Measurements from ENCODE around the gene SORCS3.

Gene SORCS3

GRCh38 chr10:104614245-104614831, 26.8 kb upstream of the SORCS3 start:
- H3K9me2 ChIP-seq (replicated peaks; ENCODE audit: low read depth, low read length) = no peaks in the 10 kb centered on the region
- no peaks in the 10 kb centered on the region for H3K79me2 ChIP-seq (ENCODE audit: insufficient read depth, low read length)
- H3K9me3 ChIP-seq (ENCODE audit: insufficient read depth, low read depth, low read length) = no peaks in the 10 kb centered on the region; the same call in 1 of the 2 replicates
- H3K27me3 ChIP-seq (ENCODE audit: insufficient read depth, low read length, poor library complexity, severe bottlenecking) = no peaks in the 10 kb centered on the region
- no peak overlapping the region for H3K9ac ChIP-seq (ENCODE audit: low read depth, low read length, poor library complexity, severe bottlenecking)
- no peaks in the 10 kb centered on the region for H4K20me1 ChIP-seq (ENCODE audit: insufficient read depth, low read length, poor library complexity, severe bottlenecking)
- H3K4me2 ChIP-seq (ENCODE audit: low read depth, low read length, poor library complexity, severe bottlenecking) = no peak overlapping the region
- no peak overlapping the region for H2AFZ ChIP-seq (ENCODE audit: low read length)
- no peaks in the 10 kb centered on the region for H3K4me1 ChIP-seq (ENCODE audit: insufficient read depth, low read length, poor library complexity, severe bottlenecking)
- H3F3A ChIP-seq (ENCODE audit: low read depth) = no peaks in the 10 kb centered on the region
- TF ChIP-seq CTCF (conservative IDR thresholded peaks at IDR 0.05; ENCODE audit: low read length) (peak; percentile 78), EZH2phosphoT487 (IDR thresholded peaks at IDR 0.05; ENCODE audit: borderline replicate concordance) (no peak)
- H3K36me3 ChIP-seq (ENCODE audit: insufficient read depth, low read length) = no peaks in the 10 kb centered on the region
- no peak overlapping the region for H3K4me3 ChIP-seq (ENCODE audit: low read length, poor library complexity, severe bottlenecking)

- H3F3A ChIP-seq (ENCODE audit: low read depth) = no peaks in the 10 kb centered on the region
- H3K79me2 ChIP-seq (ENCODE audit: insufficient read depth, low read length) = no peaks in the 10 kb centered on the region
- H3K9me3 ChIP-seq (ENCODE audit: insufficient read depth, low read depth, low read length) = no peaks in the 10 kb centered on the region; the same call in 1 of the 2 replicates
- H3K4me3 ChIP-seq (ENCODE audit: low read length, poor library complexity, severe bottlenecking) = no peak overlapping the region
- TF ChIP-seq CTCF (conservative IDR thresholded peaks at IDR 0.05; ENCODE audit: low read length) (no peak), EZH2phosphoT487 (IDR thresholded peaks at IDR 0.05; ENCODE audit: borderline replicate concordance) (no peak)
- no peaks in the 10 kb centered on the region for H3K4me1 ChIP-seq (ENCODE audit: insufficient read depth, low read length, poor library complexity, severe bottlenecking)
- H3K4me2 ChIP-seq (ENCODE audit: low read depth, low read length, poor library complexity, severe bottlenecking) = no peak overlapping the region
- H3K36me3 ChIP-seq (ENCODE audit: insufficient read depth, low read length) = no peaks in the 10 kb centered on the region
- H4K20me1 ChIP-seq (ENCODE audit: insufficient read depth, low read length, poor library complexity, severe bottlenecking) = no peaks in the 10 kb centered on the region
- H2AFZ ChIP-seq (ENCODE audit: low read length) = no peak overlapping the region
- no peak overlapping the region for H3K9ac ChIP-seq (ENCODE audit: low read depth, low read length, poor library complexity, severe bottlenecking)
- H3K27me3 ChIP-seq (ENCODE audit: insufficient read depth, low read length, poor library complexity, severe bottlenecking) = no peaks in the 10 kb centered on the region
- H3K9me2 ChIP-seq (replicated peaks; ENCODE audit: low read depth, low read length) = no peaks in the 10 kb centered on the region
Measured at GRCh38 chr10:104615136-104615535, 26.0 kb upstream of the SORCS3 start.

GRCh38 chr10:104617831-104618230, 23.3 kb upstream of the SORCS3 start:
- no peak for TF ChIP-seq EZH2phosphoT487 (IDR thresholded peaks at IDR 0.05; ENCODE audit: borderline replicate concordance)
- no peak for TF ChIP-seq CTCF (conservative IDR thresholded peaks at IDR 0.05; ENCODE audit: low read length)
- H3F3A ChIP-seq (ENCODE audit: low read depth) = no peaks in the 10 kb centered on the region

More at GRCh38 chr10:104617831-104618230, 23.3 kb upstream of the SORCS3 start:
- H3K36me3 ChIP-seq (ENCODE audit: insufficient read depth, low read length) = no peaks in the 10 kb centered on the region
- H3K4me2 ChIP-seq (ENCODE audit: low read depth, low read length, poor library complexity, severe bottlenecking) = no peak overlapping the region
- H3K4me1 ChIP-seq (ENCODE audit: insufficient read depth, low read length, poor library complexity, severe bottlenecking) = no peaks in the 10 kb centered on the region
- no peaks in the 10 kb centered on the region for H3K9me2 ChIP-seq (replicated peaks; ENCODE audit: low read depth, low read length)
- no peaks in the 10 kb centered on the region for H4K20me1 ChIP-seq (ENCODE audit: insufficient read depth, low read length, poor library complexity, severe bottlenecking)
- H3K27me3 ChIP-seq (ENCODE audit: insufficient read depth, low read length, poor library complexity, severe bottlenecking) = no peaks in the 10 kb centered on the region
- no peak overlapping the region for H2AFZ ChIP-seq (ENCODE audit: low read length)
- H3K4me3 ChIP-seq (ENCODE audit: low read length, poor library complexity, severe bottlenecking) = no peak overlapping the region
- no peak overlapping the region for H3K9ac ChIP-seq (ENCODE audit: low read depth, low read length, poor library complexity, severe bottlenecking)
- H3K9me3 ChIP-seq (ENCODE audit: insufficient read depth, low read depth, low read length) = no peaks in the 10 kb centered on the region
- no peaks in the 10 kb centered on the region for H3K79me2 ChIP-seq (ENCODE audit: insufficient read depth, low read length)

All from Loucy (cell line).